Right lobe of liver (tissue), 4 donors: ENCODE data around the gene ATG7.
"Not testable (repeated sequence)": the region's sequence is repeated elsewhere in the genome, so short reads cannot be mapped to it uniquely, and the experiment has no call there.

Experiments used
- POLR2A ChIP-seq: fragments of 450-650 bp; IDR thresholded peaks from one replicate; pipeline ENCODE4 v1.6.1; 2017; ENCODE audit warnings: antibody characterized with exemption, mild to moderate bottlenecking
- TF ChIP-seq, protein P1 (sequence below), 4 donors: fragments of 200-600 bp in 3 of 4; fragments of 450-650 bp in 1 of 4; IDR thresholded peaks; one replicate each; pipeline versions ENCODE4 v1.5.1 to v1.8.0; 2016 to 2022; ENCODE audit warnings: antibody characterized with exemption in 4 of 4, mild to moderate bottlenecking in 2 of 4
- donor health status: DM: no; HTN: no; CAD: no.
- donor health status: DM: no; HTN: no; CAD: no.
- donor health status: DM: no; HTN: yes; CAD: no.

GRCh38 chr3:11511606-11512005, 239.4 kb downstream of the ATG7 start:
- TF ChIP-seq, protein P1, sequence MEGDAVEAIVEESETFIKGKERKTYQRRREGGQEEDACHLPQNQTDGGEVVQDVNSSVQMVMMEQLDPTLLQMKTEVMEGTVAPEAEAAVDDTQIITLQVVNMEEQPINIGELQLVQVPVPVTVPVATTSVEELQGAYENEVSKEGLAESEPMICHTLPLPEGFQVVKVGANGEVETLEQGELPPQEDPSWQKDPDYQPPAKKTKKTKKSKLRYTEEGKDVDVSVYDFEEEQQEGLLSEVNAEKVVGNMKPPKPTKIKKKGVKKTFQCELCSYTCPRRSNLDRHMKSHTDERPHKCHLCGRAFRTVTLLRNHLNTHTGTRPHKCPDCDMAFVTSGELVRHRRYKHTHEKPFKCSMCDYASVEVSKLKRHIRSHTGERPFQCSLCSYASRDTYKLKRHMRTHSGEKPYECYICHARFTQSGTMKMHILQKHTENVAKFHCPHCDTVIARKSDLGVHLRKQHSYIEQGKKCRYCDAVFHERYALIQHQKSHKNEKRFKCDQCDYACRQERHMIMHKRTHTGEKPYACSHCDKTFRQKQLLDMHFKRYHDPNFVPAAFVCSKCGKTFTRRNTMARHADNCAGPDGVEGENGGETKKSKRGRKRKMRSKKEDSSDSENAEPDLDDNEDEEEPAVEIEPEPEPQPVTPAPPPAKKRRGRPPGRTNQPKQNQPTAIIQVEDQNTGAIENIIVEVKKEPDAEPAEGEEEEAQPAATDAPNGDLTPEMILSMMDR (IDR thresholded peaks at IDR 0.05) = not testable (repeated sequence)
- TF ChIP-seq POLR2A = not testable (repeated sequence)
